Right atrium auricular region (tissue), 2 donors: ENCODE data around the gene PID1. TPM values are rescaled to one million over a fixed set of nuclear protein-coding genes. Genes with fewer than 3 reads are reported as not detected.

Experiments
- DNase-seq: peaks from one replicate; pipeline ENCODE4 v3.0.0-alpha.2; 2019; ENCODE audit warnings: low spot score
- H3K27ac ChIP-seq, 2 donors: fragments of 200-600 bp; sonication (generic); 1 replicate in 1 of 2; 2 replicates in 1 of 2; pipeline ENCODE4 v1.5.1; 2016 to 2019
- H3K27me3 ChIP-seq, 2 donors: fragments of 200-600 bp; sonication (generic); one replicate each; pipeline versions ENCODE4 v1.5.1 to v1.6.0; 2017 to 2019
- H3K36me3 ChIP-seq: fragments of 200-600 bp; sonication (generic); one replicate; pipeline ENCODE4 v1.5.1; 2016
- H3K4me1 ChIP-seq, 2 donors: fragments of 200-600 bp; sonication (generic); one replicate each; pipeline versions ENCODE4 v1.5.1 to v1.6.0; 2017 to 2019
- H3K4me3 ChIP-seq, 2 donors: fragments of 200-600 bp; sonication (generic); 1 replicate in 1 of 2; 2 replicates in 1 of 2; pipeline ENCODE4 v1.5.1; 2017 to 2019; ENCODE audit warnings: mild to moderate bottlenecking in 1 of 2, moderate library complexity in 1 of 2
- H3K9me3 ChIP-seq, 2 donors: fragments of 200-600 bp; sonication (generic); one replicate each; pipeline ENCODE4 v1.5.1; 2019
- CTCF ChIP-seq, 2 donors: fragments of 200-600 bp; sonication (generic); IDR thresholded peaks; one replicate each; pipeline ENCODE4 v1.5.1; 2019; ENCODE audit warnings: antibody characterized with exemption in 2 of 2
- total RNA-seq, 2 donors: library from RNA; depleted of rRNA; stranded (reverse); fragments of >200 nt; gene quantifications; one replicate each; pipeline ENCODE4 v1.1.0, GENCODE V29; 2016

PID1 gene
- total RNA-seq, 2 donors from 2014 or later: 9.1 to 24.0 TPM

GRCh38 chr2:229282758-229283546 lies 11.9 kb upstream of the PID1 start:
- Histone ChIP-seq H3K27me3 (no peaks in the 10 kb centered on the region), H3K4me3 (no peak overlapping the region), H3K36me3 (no peaks in the 10 kb centered on the region), H3K9me3 (no peaks in the 10 kb centered on the region), H3K4me1 (no peaks in the 10 kb centered on the region), H3K27ac (no peak overlapping the region)
- peak; percentile 88 for DNase-seq
- TF ChIP-seq CTCF (IDR thresholded peaks at IDR 0.05): no peak

GRCh38 chr2:229279516-229279915 lies 8.4 kb upstream of the PID1 start:
- Histone ChIP-seq H3K4me1 (no peaks in the 10 kb centered on the region), H3K4me3 (no peak overlapping the region), H3K9me3 (no peaks in the 10 kb centered on the region), H3K36me3 (no peaks in the 10 kb centered on the region), H3K27ac (no peak overlapping the region), H3K27me3 (no peaks in the 10 kb centered on the region)
- no peak for TF ChIP-seq CTCF (IDR thresholded peaks at IDR 0.05)
- DNase-seq: no peak

GRCh38 chr2:229275506-229275905 lies 4.4 kb upstream of the PID1 start:
- H3K36me3 ChIP-seq: no peaks in the 10 kb centered on the region

GRCh38 chr2:229273723-229274338 lies 2.7 kb upstream of the PID1 start:
- H3K27me3 ChIP-seq: no peaks in the 10 kb centered on the region
- no peak overlapping the region for H3K27ac ChIP-seq
- TF ChIP-seq CTCF (IDR thresholded peaks at IDR 0.05): peak; percentile 42 to 85
- no peak for DNase-seq
- peaks cover 0 to 7% of the 10 kb centered on the region in 2 donors for H3K4me1 ChIP-seq
- no peaks in the 10 kb centered on the region for H3K9me3 ChIP-seq
- no peaks in the 10 kb centered on the region for H3K36me3 ChIP-seq
- peak overlapping the region; percentile 12 to 32 for H3K4me3 ChIP-seq

More at GRCh38 chr2:229275506-229275905, 4.4 kb upstream of the PID1 start:
- peaks cover 0 to 7% of the 10 kb centered on the region in 2 donors for H3K4me1 ChIP-seq
- H3K27me3 ChIP-seq: no peaks in the 10 kb centered on the region
- DNase-seq: no peak
- no peak overlapping the region for H3K4me3 ChIP-seq
- H3K9me3 ChIP-seq: no peaks in the 10 kb centered on the region
- TF ChIP-seq CTCF (IDR thresholded peaks at IDR 0.05): no peak
- H3K27ac ChIP-seq: no peak overlapping the region

GRCh38 chr2:229273006-229273722 lies 2.1 kb upstream of the PID1 start:
- peak overlapping the region; percentile 12 to 32 for H3K4me3 ChIP-seq
- TF ChIP-seq CTCF (IDR thresholded peaks at IDR 0.05): no peak
- no peak overlapping the region for H3K27ac ChIP-seq
- DNase-seq: no peak
- no peaks in the 10 kb centered on the region for H3K36me3 ChIP-seq
- no peaks in the 10 kb centered on the region for H3K27me3 ChIP-seq
- H3K4me1 ChIP-seq: peaks cover 0 to 7% of the 10 kb centered on the region in 2 donors
- H3K9me3 ChIP-seq: no peaks in the 10 kb centered on the region
